PC-9 (cell line): Measurements from ENCODE around the gene G2E3. TPM values are rescaled to one million over a fixed set of nuclear protein-coding genes. Genes with fewer than 3 reads are reported as not detected.
"Not testable (repeated sequence)": the region's sequence is repeated elsewhere in the genome, so short reads cannot be mapped to it uniquely, and the experiment has no call there.

ENCODE experiments used
- BruUV-seq: library from RNA; stranded (reverse); fragments of 400-500 nt; replicated peaks from 2 replicates; lab custom pipeline; 2021; lab: Mats Ljungman, UMichigan
- CTCF ChIA-PET: fragments of 300-600 bp; sonication (Branson Sonifier 250); formaldehyde crosslinking; loops from one replicate; lab custom pipeline; 2022; ENCODE audit warnings: antibody characterized with exemption; lab: Charles Lee
- POLR2A ChIA-PET: fragments of 300-600 bp; sonication (Branson Sonifier 250); formaldehyde crosslinking; loops from one replicate; lab custom pipeline; 2022; ENCODE audit warnings: antibody characterized with exemption; ENCODE audit not compliant: unreplicated experiment; lab: Charles Lee
- DNase-seq, 2 experiments: peaks; one replicate each; pipeline versions ENCODE4 v3.0.0 to v3.0.0-alpha.2; 2015 to 2022; ENCODE audit warnings: mixed read lengths in 1 of 2
- H2AFZ ChIP-seq: fragments of 200-600 bp; sonication (generic); 2 replicates; pipeline ENCODE4 v1.8.1; 2017; ENCODE audit warnings: antibody characterized with exemption
- H3F3A ChIP-seq: fragments of 200-600 bp; sonication (generic); 2 replicates; pipeline ENCODE4 v1.8.1; 2017; ENCODE audit warnings: antibody characterized with exemption, mild to moderate bottlenecking, low read depth; ENCODE audit not compliant: insufficient read depth
- H3K27ac ChIP-seq: fragments of 200-600 bp; sonication (generic); 2 replicates; pipeline ENCODE4 v1.6.1; 2016; ENCODE audit warnings: mixed run types
- H3K27me3 ChIP-seq: fragments of 200-600 bp; sonication (generic); 2 replicates; pipeline ENCODE4 v1.6.1; 2016; ENCODE audit warnings: low read depth, mixed run types; ENCODE audit not compliant: insufficient read depth
- H3K36me3 ChIP-seq: fragments of 200-600 bp; sonication (generic); 2 replicates; pipeline ENCODE4 v1.6.1; 2016; ENCODE audit warnings: low read depth, mixed run types
- H3K4me1 ChIP-seq: fragments of 200-600 bp; sonication (generic); replicated peaks from 2 replicates; pipeline ENCODE4 v1.6.1; 2016; ENCODE audit warnings: mixed run types; ENCODE audit not compliant: insufficient read depth
- H3K4me2 ChIP-seq: fragments of 200-600 bp; sonication (generic); 2 replicates; pipeline ENCODE4 v1.6.1; 2017; ENCODE audit warnings: mixed run types
- H3K4me3 ChIP-seq: fragments of 200-600 bp; sonication (generic); 2 replicates; pipeline ENCODE4 v1.6.1; 2016; ENCODE audit warnings: mixed run types
- H3K79me2 ChIP-seq: fragments of 200-600 bp; sonication (generic); 2 replicates; pipeline ENCODE4 v1.6.1; 2017; ENCODE audit warnings: low read depth, mixed run types
- H3K9me2 ChIP-seq: fragments of 200-600 bp; sonication (generic); 2 replicates; pipeline ENCODE4 v1.8.1; 2017; ENCODE audit warnings: mild to moderate bottlenecking; ENCODE audit not compliant: insufficient read depth
- H3K9me3 ChIP-seq: fragments of 200-600 bp; sonication (generic); 2 replicates; pipeline ENCODE4 v1.8.1; 2016; ENCODE audit warnings: low read depth; ENCODE audit not compliant: insufficient read depth
- H4K20me1 ChIP-seq: fragments of 200-600 bp; sonication (generic); 2 replicates; pipeline ENCODE4 v1.8.1; 2017; ENCODE audit not compliant: insufficient read depth
- EZH2 ChIP-seq: fragments of 200-600 bp; sonication (generic); IDR thresholded peaks from 2 replicates; pipeline ENCODE4 v1.8.0; 2017; ENCODE audit warnings: antibody characterized with exemption, low read depth
- intact Hi-C: fragments of 100-400 bp; cut with micrococcal nuclease; formaldehyde crosslinking; loops from one replicate; pipeline ENCODE4 v1.10.0; 2022; ENCODE audit not compliant: unreplicated experiment
- total RNA-seq: library from RNA; stranded (reverse); gene quantifications from 2 replicates; pipeline ENCODE4 v1.2.3, GENCODE V29; 2021
- TF ChIP-seq, protein P1 (sequence below): fragments of 200-600 bp; sonication (generic); conservative IDR thresholded peaks from 2 replicates; pipeline ENCODE4 v1.6.1; 2017; ENCODE audit warnings: mixed run types, antibody characterized with exemption, mild to moderate bottlenecking, moderate library complexity

Gene G2E3
- total RNA-seq, 1 experiment from 2014 or later = 28.0 TPM

DNA sequence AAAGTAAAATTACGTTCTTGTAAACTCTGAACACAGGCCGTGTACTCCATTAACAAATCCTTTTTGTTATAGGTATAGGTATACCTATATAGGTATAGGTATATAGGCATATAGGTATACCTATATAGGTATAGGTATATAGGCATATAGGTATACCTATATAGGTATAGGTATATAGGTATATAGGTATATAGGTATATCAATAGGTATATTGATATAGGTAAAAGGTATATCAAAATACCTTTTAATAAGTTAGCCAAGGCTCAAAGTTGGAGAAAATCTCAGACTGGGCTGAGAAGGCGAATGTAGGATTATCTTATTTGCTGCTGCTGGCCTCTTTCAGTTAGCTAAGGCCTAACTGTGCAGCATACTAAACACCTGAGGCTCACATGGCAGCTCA lies 66.6 kb downstream of the G2E3 start:
- Histone ChIP-seq H4K20me1 (no peaks in the 10 kb centered on the region), H3K9me2 (no peaks in the 10 kb centered on the region), H3K79me2 (peaks cover 64% of the 10 kb centered on the region), H3K9me3 (no peaks in the 10 kb centered on the region), H3F3A (peaks cover 9% of the 10 kb centered on the region; the same call in 1 of the 2 replicates), H3K36me3 (peaks cover 8% of the 10 kb centered on the region), H3K4me3 (no peak overlapping the region), H3K27me3 (no peaks in the 10 kb centered on the region), H3K4me1 (peaks cover 20% of the 10 kb centered on the region), H2AFZ (no peak overlapping the region), H3K27ac (no peak overlapping the region), H3K4me2 (no peak overlapping the region)
- intact Hi-C loops = no loop called here
- TF ChIP-seq EZH2 = no peak
- TF ChIP-seq, protein P1, sequence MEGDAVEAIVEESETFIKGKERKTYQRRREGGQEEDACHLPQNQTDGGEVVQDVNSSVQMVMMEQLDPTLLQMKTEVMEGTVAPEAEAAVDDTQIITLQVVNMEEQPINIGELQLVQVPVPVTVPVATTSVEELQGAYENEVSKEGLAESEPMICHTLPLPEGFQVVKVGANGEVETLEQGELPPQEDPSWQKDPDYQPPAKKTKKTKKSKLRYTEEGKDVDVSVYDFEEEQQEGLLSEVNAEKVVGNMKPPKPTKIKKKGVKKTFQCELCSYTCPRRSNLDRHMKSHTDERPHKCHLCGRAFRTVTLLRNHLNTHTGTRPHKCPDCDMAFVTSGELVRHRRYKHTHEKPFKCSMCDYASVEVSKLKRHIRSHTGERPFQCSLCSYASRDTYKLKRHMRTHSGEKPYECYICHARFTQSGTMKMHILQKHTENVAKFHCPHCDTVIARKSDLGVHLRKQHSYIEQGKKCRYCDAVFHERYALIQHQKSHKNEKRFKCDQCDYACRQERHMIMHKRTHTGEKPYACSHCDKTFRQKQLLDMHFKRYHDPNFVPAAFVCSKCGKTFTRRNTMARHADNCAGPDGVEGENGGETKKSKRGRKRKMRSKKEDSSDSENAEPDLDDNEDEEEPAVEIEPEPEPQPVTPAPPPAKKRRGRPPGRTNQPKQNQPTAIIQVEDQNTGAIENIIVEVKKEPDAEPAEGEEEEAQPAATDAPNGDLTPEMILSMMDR = no peak
- no TSS peak for BruUV-seq
- no peak for DNase-seq
- CTCF ChIA-PET = no interaction called here
- POLR2A ChIA-PET = no interaction called here

DNA sequence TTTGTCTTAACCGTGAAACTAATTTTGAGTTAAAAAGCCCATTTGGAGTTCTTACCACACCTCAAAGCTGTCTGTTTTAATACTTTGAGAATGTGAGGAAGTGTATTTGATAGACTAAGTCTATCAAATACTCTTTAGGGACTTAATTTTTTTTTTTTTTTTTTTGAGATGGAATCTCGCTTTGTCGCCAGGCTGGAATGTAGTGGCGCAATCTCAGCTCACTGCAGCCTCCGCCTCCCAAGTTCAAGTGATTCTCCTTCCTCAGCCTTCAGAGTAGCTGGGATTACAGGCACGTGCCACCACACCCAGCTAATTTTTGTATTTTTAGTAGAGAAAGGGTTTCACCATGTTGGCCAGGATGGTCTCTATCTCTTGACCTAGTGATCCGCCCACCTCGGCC lies 70.5 kb downstream of the G2E3 start:
- H3K27ac ChIP-seq, H3K4me3 ChIP-seq, H3K9me3 ChIP-seq, POLR2A ChIA-PET, H3K4me1 ChIP-seq, H3K9me2 ChIP-seq, CTCF ChIA-PET, H3F3A ChIP-seq, H3K27me3 ChIP-seq, BruUV-seq, H3K4me2 ChIP-seq, H4K20me1 ChIP-seq, H2AFZ ChIP-seq, intact Hi-C loops: not testable (repeated sequence)
- DNase-seq = peak in 1 of 2 experiments; percentile 23
- Histone ChIP-seq H3K36me3 (peaks cover 13% of the 10 kb centered on the region), H3K79me2 (peaks cover 45% of the 10 kb centered on the region)

GRCh38 chr14:30630248-30630647 lies 71.3 kb downstream of the G2E3 start:
- peaks cover 13% of the 10 kb centered on the region for H3K36me3 ChIP-seq
- intact Hi-C loops = no loop called here
- POLR2A ChIA-PET = no interaction called here
- CTCF ChIA-PET = no interaction called here
- TF ChIP-seq, protein P1 = no peak
- TF ChIP-seq EZH2 = no peak
- no peak overlapping the region for H2AFZ ChIP-seq
- H3K4me1 ChIP-seq = peaks cover 8% of the 10 kb centered on the region; the same call in 1 of the 2 replicates
- DNase-seq = no peak
- BruUV-seq = no TSS peak
- H3K79me2 ChIP-seq = peaks cover 37% of the 10 kb centered on the region
- H3K27ac ChIP-seq = no peak overlapping the region
- peaks cover 8% of the 10 kb centered on the region; the same call in 1 of the 2 replicates for H3F3A ChIP-seq
- H4K20me1 ChIP-seq = no peaks in the 10 kb centered on the region
- H3K4me2 ChIP-seq = no peak overlapping the region
- H3K4me3 ChIP-seq = no peak overlapping the region
- no peaks in the 10 kb centered on the region for H3K9me2 ChIP-seq
- H3K9me3 ChIP-seq = no peaks in the 10 kb centered on the region
- H3K27me3 ChIP-seq = no peaks in the 10 kb centered on the region

- Histone ChIP-seq H4K20me1 (no peaks in the 10 kb centered on the region), H3K9me2 (no peaks in the 10 kb centered on the region), H3K79me2 (peaks cover 17% of the 10 kb centered on the region; the same call in 1 of the 2 replicates), H3K27ac (no peak overlapping the region), H3K4me1 (peaks cover 8% of the 10 kb centered on the region; the same call in 1 of the 2 replicates), H3K4me2 (no peak overlapping the region), H3K9me3 (no peaks in the 10 kb centered on the region), H3F3A (peaks cover 8% of the 10 kb centered on the region; the same call in 1 of the 2 replicates), H3K36me3 (peaks cover 13% of the 10 kb centered on the region), H3K27me3 (no peaks in the 10 kb centered on the region), H3K4me3 (no peak overlapping the region), H2AFZ (no peak overlapping the region)
- POLR2A ChIA-PET = no interaction called here
- no peak for DNase-seq
- intact Hi-C loops = no loop called here
- TF ChIP-seq, protein P1 = no peak
- no peak for TF ChIP-seq EZH2
- BruUV-seq = no TSS peak
- CTCF ChIA-PET = no interaction called here
Observed at GRCh38 chr14:30632730-30633129, 73.8 kb downstream of the G2E3 start.
